Stimulated activated naive CD4-positive, alpha-beta T cell (primary cell): Measurements from ENCODE around the gene ANKRD33.

ENCODE experiments used
- DNase-seq, 6 experiments: peaks; one replicate each; lab custom pipeline; 2025; lab: John Stamatoyannopoulos, UW

The ANKRD33 gene

GRCh38 chr12:51917746-51918453, 30.0 kb downstream of the ANKRD33 start:
- no peak for DNase-seq

- DNase-seq: no peak
These were observed 32.1 kb downstream of the ANKRD33 start for GRCh38 chr12:51920046-51920445.

GRCh38 chr12:51921017-51921725, 33.3 kb downstream of the ANKRD33 start:
- DNase-seq: no peak

- no peak for DNase-seq
These were observed 34.2 kb downstream of the ANKRD33 start for GRCh38 chr12:51922146-51922545.

GRCh38 chr12:51922762-51923505, 35.0 kb downstream of the ANKRD33 start:
- no peak for DNase-seq

GRCh38 chr12:51923506-51924365, 35.8 kb downstream of the ANKRD33 start:
- peak in 5 of 6 experiments; percentile 21 to 55 (median 45) for DNase-seq

GRCh38 chr12:51924551-51925319, 36.8 kb downstream of the ANKRD33 start:
- no peak for DNase-seq

- no peak for DNase-seq
These were observed 37.6 kb downstream of the ANKRD33 start for GRCh38 chr12:51925346-51926063.

GRCh38 chr12:51926064-51926632, 38.2 kb downstream of the ANKRD33 start:
- no peak for DNase-seq

GRCh38 chr12:51926718-51927117, 38.8 kb downstream of the ANKRD33 start:
- peak; percentile 3 to 36 (median 26) for DNase-seq

- DNase-seq: no peak
These were observed 44.5 kb downstream of the ANKRD33 start for GRCh38 chr12:51932218-51933076.

- DNase-seq: no peak
These were observed 46.2 kb downstream of the ANKRD33 start for GRCh38 chr12:51934080-51934479.

- no peak for DNase-seq
These were observed 50.0 kb downstream of the ANKRD33 start for GRCh38 chr12:51937926-51938325.

- no peak for DNase-seq
These were observed 50.8 kb downstream of the ANKRD33 start for GRCh38 chr12:51938726-51939125.

- no peak for DNase-seq
These were observed 53.2 kb downstream of the ANKRD33 start for GRCh38 chr12:51941011-51941581.
